SK-N-SH treated with all-trans-retinoic acid at 6 μM for 48 hours (cell line): ENCODE measurements around the gene ETNPPL.

Source experiments
- ATAC-seq: fragments of 200-7000 bp; cut with Tn5 transposase; 3 replicates; pipeline ENCODE4 v1.9.1; 2020; ENCODE audit warnings: mild to moderate bottlenecking, moderate library complexity
- ARNTL ChIP-seq: fragments of 450-650 bp; formaldehyde crosslinking; IDR thresholded peaks from 2 replicates; pipeline ENCODE4 v1.5.0; 2020; ENCODE audit warnings: low read depth, mild to moderate bottlenecking, moderate library complexity, borderline replicate concordance
- BACH2 ChIP-seq: fragments of 250-450 bp; sonication (Bioruptor Pico); IDR thresholded peaks from 2 replicates; pipeline ENCODE4 v1.9.0; 2021; ENCODE audit warnings: mild to moderate bottlenecking, borderline replicate concordance
- CSDC2 ChIP-seq: fragments of 250-450 bp; sonication (Bioruptor Pico); IDR thresholded peaks from 2 replicates; pipeline ENCODE4 v1.5.0; 2020; ENCODE audit warnings: mild to moderate bottlenecking, moderate library complexity
- ESRRG ChIP-seq: fragments of 250-450 bp; sonication (Bioruptor Pico); IDR thresholded peaks from 2 replicates; pipeline ENCODE4 v1.6.1; 2021; ENCODE audit warnings: mild to moderate bottlenecking
- GLIS3 ChIP-seq: fragments of 250-450 bp; sonication (Bioruptor Pico); IDR thresholded peaks from 2 replicates; pipeline ENCODE4 v1.5.0; 2020; ENCODE audit warnings: mild to moderate bottlenecking, moderate library complexity
- ISL1 ChIP-seq: fragments of 250-450 bp; sonication (Bioruptor Pico); IDR thresholded peaks from 2 replicates; pipeline ENCODE4 v2.1.2; 2022; ENCODE audit warnings: mild to moderate bottlenecking, moderate library complexity
- OSR1 ChIP-seq: fragments of 250-450 bp; sonication (Bioruptor Pico); IDR thresholded peaks from 2 replicates; pipeline ENCODE4 v1.8.0; 2022; ENCODE audit warnings: moderate library complexity, mild to moderate bottlenecking, inconsistent platforms
- PATZ1 ChIP-seq: fragments of 250-450 bp; sonication (Bioruptor Pico); IDR thresholded peaks from 2 replicates; pipeline ENCODE4 v1.8.0; 2020; ENCODE audit warnings: mild to moderate bottlenecking, moderate library complexity, borderline replicate concordance
- PPARA ChIP-seq: fragments of 250-450 bp; sonication (Bioruptor Pico); IDR thresholded peaks from 2 replicates; pipeline ENCODE4 v1.5.0; 2020; ENCODE audit warnings: mild to moderate bottlenecking, borderline replicate concordance
- RARB ChIP-seq: fragments of 250-450 bp; sonication (Bioruptor Pico); IDR thresholded peaks from 2 replicates; pipeline ENCODE4 v1.8.0; 2021; ENCODE audit warnings: mild to moderate bottlenecking, moderate library complexity
- SNAI2 ChIP-seq: fragments of 250-450 bp; sonication (Bioruptor Pico); IDR thresholded peaks from 2 replicates; pipeline ENCODE4 v1.5.0; 2020; ENCODE audit warnings: mild to moderate bottlenecking, moderate library complexity
- TCF4 ChIP-seq: fragments of 250-450 bp; sonication (Bioruptor Pico); IDR thresholded peaks from 2 replicates; pipeline ENCODE4 v1.8.0; 2021; ENCODE audit warnings: mild to moderate bottlenecking, moderate library complexity, borderline replicate concordance
- TOX ChIP-seq: fragments of 250-450 bp; sonication (Bioruptor Pico); IDR thresholded peaks from 2 replicates; pipeline ENCODE4 v1.8.0; 2021; ENCODE audit warnings: mild to moderate bottlenecking, moderate library complexity, borderline replicate concordance
- ZC3H10 ChIP-seq: fragments of 250-450 bp; sonication (Bioruptor Pico); IDR thresholded peaks from 2 replicates; pipeline ENCODE4 v1.5.1; 2021; ENCODE audit warnings: mild to moderate bottlenecking, moderate library complexity
- ZFP3 ChIP-seq: fragments of 250-450 bp; sonication (Bioruptor Pico); IDR thresholded peaks from 2 replicates; pipeline ENCODE4 v1.5.0; 2020; ENCODE audit warnings: mild to moderate bottlenecking, moderate library complexity
- ZFP30 ChIP-seq: fragments of 450-650 bp; formaldehyde crosslinking; IDR thresholded peaks from 2 replicates; pipeline ENCODE4 v1.5.0; 2022; ENCODE audit warnings: mild to moderate bottlenecking, moderate library complexity
- ZNF565 ChIP-seq: fragments of 450-650 bp; formaldehyde crosslinking; conservative IDR thresholded peaks from 2 replicates; pipeline ENCODE4 v1.5.0; 2020; ENCODE audit warnings: low read depth, mild to moderate bottlenecking, moderate library complexity
- ZNF70 ChIP-seq: fragments of 450-650 bp; formaldehyde crosslinking; IDR thresholded peaks from 2 replicates; pipeline ENCODE4 v1.5.0; 2020; ENCODE audit warnings: mild to moderate bottlenecking, moderate library complexity
- ZNF8 ChIP-seq: fragments of 450-650 bp; formaldehyde crosslinking; IDR thresholded peaks from 2 replicates; pipeline ENCODE4 v1.5.0; 2020; ENCODE audit warnings: mild to moderate bottlenecking, moderate library complexity
- TF ChIP-seq, protein P1 (sequence below): fragments of 250-450 bp; sonication (Bioruptor Pico); IDR thresholded peaks from 2 replicates; pipeline ENCODE4 v1.5.1; 2020; ENCODE audit warnings: low read depth, mild to moderate bottlenecking, moderate library complexity
- TF ChIP-seq, protein P2 (sequence below): fragments of 250-450 bp; sonication (Bioruptor Pico); IDR thresholded peaks from 2 replicates; pipeline ENCODE4 v1.5.1; 2021; ENCODE audit warnings: mild to moderate bottlenecking, moderate library complexity
- TF ChIP-seq, protein P3 (sequence below): fragments of 250-450 bp; sonication (Bioruptor Pico); IDR thresholded peaks from 2 replicates; pipeline ENCODE4 v1.8.0; 2021; ENCODE audit warnings: low read depth, mild to moderate bottlenecking, moderate library complexity, borderline replicate concordance

ETNPPL gene

GRCh38 chr4:108793415-108793814 is 30.6 kb upstream of the ETNPPL start:
- no peak for TF ChIP-seq RARB
- no peak for TF ChIP-seq ZNF565
- TF ChIP-seq, protein P1, sequence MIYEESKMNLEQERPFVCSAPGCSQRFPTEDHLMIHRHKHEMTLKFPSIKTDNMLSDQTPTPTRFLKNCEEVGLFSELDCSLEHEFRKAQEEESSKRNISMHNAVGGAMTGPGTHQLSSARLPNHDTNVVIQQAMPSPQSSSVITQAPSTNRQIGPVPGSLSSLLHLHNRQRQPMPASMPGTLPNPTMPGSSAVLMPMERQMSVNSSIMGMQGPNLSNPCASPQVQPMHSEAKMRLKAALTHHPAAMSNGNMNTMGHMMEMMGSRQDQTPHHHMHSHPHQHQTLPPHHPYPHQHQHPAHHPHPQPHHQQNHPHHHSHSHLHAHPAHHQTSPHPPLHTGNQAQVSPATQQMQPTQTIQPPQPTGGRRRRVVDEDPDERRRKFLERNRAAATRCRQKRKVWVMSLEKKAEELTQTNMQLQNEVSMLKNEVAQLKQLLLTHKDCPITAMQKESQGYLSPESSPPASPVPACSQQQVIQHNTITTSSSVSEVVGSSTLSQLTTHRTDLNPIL (CRISPR knock-in tag): no peak
- no peak for TF ChIP-seq ISL1 (CRISPR knock-in tag)
- TF ChIP-seq ZFP3 (CRISPR knock-in tag): no peak
- TF ChIP-seq SNAI2 (CRISPR knock-in tag): no peak
- TF ChIP-seq ESRRG (CRISPR knock-in tag): no peak
- TF ChIP-seq ARNTL (CRISPR knock-in tag): no peak
- no peak for TF ChIP-seq CSDC2 (CRISPR knock-in tag)
- no peak for TF ChIP-seq ZNF8 (CRISPR knock-in tag)
- ATAC-seq: no peak

GRCh38 chr4:108788731-108789130 is 25.9 kb upstream of the ETNPPL start:
- no peak for ATAC-seq

DNA sequence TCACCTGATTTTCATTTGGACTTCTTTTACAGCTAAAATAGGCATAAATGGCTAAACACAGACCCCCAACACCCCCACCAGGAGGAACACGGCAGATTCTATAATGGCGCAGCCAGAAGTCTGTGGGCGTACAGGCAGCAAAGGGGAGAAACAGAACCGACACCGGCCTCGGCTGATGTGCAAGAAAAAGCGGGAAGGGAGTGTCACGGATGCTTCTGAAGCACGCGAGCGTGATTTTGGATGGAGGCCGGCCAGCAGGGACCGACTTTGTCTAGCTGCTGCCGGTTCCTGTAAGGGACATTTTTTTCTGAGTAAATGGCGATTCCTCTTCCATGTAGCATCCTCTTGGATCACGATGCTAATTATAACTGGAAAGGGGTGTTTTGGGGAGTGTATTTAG is 24.9 kb upstream of the ETNPPL start:
- no peak for ATAC-seq
- no peak for TF ChIP-seq PPARA
- no peak for TF ChIP-seq OSR1
- no peak for TF ChIP-seq ZNF70
- TF ChIP-seq ZNF8 (CRISPR knock-in tag): no peak
- TF ChIP-seq GLIS3 (CRISPR knock-in tag): no peak
- no peak for TF ChIP-seq RARB
- TF ChIP-seq, protein P2, sequence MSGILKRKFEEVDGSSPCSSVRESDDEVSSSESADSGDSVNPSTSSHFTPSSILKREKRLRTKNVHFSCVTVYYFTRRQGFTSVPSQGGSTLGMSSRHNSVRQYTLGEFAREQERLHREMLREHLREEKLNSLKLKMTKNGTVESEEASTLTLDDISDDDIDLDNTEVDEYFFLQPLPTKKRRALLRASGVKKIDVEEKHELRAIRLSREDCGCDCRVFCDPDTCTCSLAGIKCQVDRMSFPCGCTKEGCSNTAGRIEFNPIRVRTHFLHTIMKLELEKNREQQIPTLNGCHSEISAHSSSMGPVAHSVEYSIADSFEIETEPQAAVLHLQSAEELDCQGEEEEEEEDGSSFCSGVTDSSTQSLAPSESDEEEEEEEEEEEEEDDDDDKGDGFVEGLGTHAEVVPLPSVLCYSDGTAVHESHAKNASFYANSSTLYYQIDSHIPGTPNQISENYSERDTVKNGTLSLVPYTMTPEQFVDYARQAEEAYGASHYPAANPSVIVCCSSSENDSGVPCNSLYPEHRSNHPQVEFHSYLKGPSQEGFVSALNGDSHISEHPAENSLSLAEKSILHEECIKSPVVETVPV (CRISPR knock-in tag): no peak
- TF ChIP-seq TOX (CRISPR knock-in tag): no peak
- TF ChIP-seq TCF4 (CRISPR knock-in tag): no peak
- no peak for TF ChIP-seq ZNF565
- TF ChIP-seq PATZ1 (CRISPR knock-in tag): no peak

More at GRCh38 chr4:108788731-108789130, 25.9 kb upstream of the ETNPPL start:
- TF ChIP-seq, protein P2 (CRISPR knock-in tag): no peak
- TF ChIP-seq GLIS3 (CRISPR knock-in tag): no peak
- no peak for TF ChIP-seq SNAI2 (CRISPR knock-in tag)
- TF ChIP-seq ZC3H10 (CRISPR knock-in tag): no peak
- TF ChIP-seq CSDC2 (CRISPR knock-in tag): no peak
- no peak for TF ChIP-seq OSR1
- no peak for TF ChIP-seq ARNTL (CRISPR knock-in tag)
- no peak for TF ChIP-seq PPARA
- TF ChIP-seq, protein P3, sequence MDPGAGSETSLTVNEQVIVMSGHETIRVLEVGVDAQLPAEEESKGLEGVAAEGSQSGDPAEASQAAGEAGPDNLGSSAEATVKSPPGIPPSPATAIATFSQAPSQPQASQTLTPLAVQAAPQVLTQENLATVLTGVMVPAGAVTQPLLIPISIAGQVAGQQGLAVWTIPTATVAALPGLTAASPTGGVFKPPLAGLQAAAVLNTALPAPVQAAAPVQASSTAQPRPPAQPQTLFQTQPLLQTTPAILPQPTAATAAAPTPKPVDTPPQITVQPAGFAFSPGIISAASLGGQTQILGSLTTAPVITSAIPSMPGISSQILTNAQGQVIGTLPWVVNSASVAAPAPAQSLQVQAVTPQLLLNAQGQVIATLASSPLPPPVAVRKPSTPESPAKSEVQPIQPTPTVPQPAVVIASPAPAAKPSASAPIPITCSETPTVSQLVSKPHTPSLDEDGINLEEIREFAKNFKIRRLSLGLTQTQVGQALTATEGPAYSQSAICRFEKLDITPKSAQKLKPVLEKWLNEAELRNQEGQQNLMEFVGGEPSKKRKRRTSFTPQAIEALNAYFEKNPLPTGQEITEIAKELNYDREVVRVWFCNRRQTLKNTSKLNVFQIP: no peak
- TF ChIP-seq BACH2 (CRISPR knock-in tag): no peak
- TF ChIP-seq ZFP3 (CRISPR knock-in tag): no peak
- no peak for TF ChIP-seq TOX (CRISPR knock-in tag)
- TF ChIP-seq PATZ1 (CRISPR knock-in tag): no peak
- TF ChIP-seq ZNF565: no peak
- TF ChIP-seq ZNF8 (CRISPR knock-in tag): no peak
- TF ChIP-seq ZNF70: no peak
- no peak for TF ChIP-seq ZFP30 (CRISPR knock-in tag)
- TF ChIP-seq, protein P1 (CRISPR knock-in tag): no peak
- no peak for TF ChIP-seq ISL1 (CRISPR knock-in tag)
- TF ChIP-seq, all 23 proteins: peak for 0
